Hepatocyte (in vitro differentiated cells): ENCODE data around the gene MIER1. TPM values are rescaled to one million over a fixed set of nuclear protein-coding genes. Genes with fewer than 3 reads are reported as not detected.

ENCODE experiments used
- DNase-seq: peaks from one replicate; pipeline ENCODE4 v3.0.0-alpha.2; 2016; ENCODE audit warnings: low spot score
- H2AFZ ChIP-seq: fragments of 200-600 bp; sonication (generic); 2 replicates; pipeline ENCODE4 v1.6.0; 2016; ENCODE audit warnings: antibody characterized with exemption, mild to moderate bottlenecking
- H3K27ac ChIP-seq: fragments of 200-600 bp; sonication (generic); 2 replicates; pipeline ENCODE4 v1.5.1; 2016; ENCODE audit warnings: mild to moderate bottlenecking
- H3K27me3 ChIP-seq: fragments of 200-600 bp; sonication (generic); 2 replicates; pipeline ENCODE4 v1.6.1; 2016
- H3K36me3 ChIP-seq: fragments of 200-600 bp; sonication (generic); replicated peaks from 2 replicates; pipeline ENCODE4 v1.5.1; 2016; ENCODE audit warnings: low read depth; ENCODE audit not compliant: insufficient read depth
- H3K4me1 ChIP-seq: fragments of 200-600 bp; sonication (generic); 2 replicates; pipeline ENCODE4 v1.5.1; 2016; ENCODE audit warnings: mild to moderate bottlenecking, moderate library complexity; ENCODE audit not compliant: insufficient read depth
- H3K4me2 ChIP-seq: fragments of 200-600 bp; sonication (generic); 2 replicates; pipeline ENCODE4 v1.6.0; 2016
- H3K4me3 ChIP-seq: fragments of 200-600 bp; sonication (generic); 2 replicates; pipeline ENCODE4 v1.5.1; 2016; ENCODE audit warnings: mild to moderate bottlenecking
- H3K79me2 ChIP-seq: fragments of 200-600 bp; sonication (generic); 2 replicates; pipeline ENCODE4 v1.6.0; 2017; ENCODE audit warnings: mild to moderate bottlenecking
- H3K9me2 ChIP-seq: fragments of 200-600 bp; sonication (generic); replicated peaks from 2 replicates; pipeline ENCODE4 v1.6.0; 2017; ENCODE audit warnings: mild to moderate bottlenecking; ENCODE audit not compliant: insufficient read depth
- H3K9me3 ChIP-seq: fragments of 200-600 bp; sonication (generic); 2 replicates; pipeline ENCODE4 v1.5.1; 2016; ENCODE audit warnings: low read depth, mild to moderate bottlenecking
- H4K20me1 ChIP-seq: fragments of 200-600 bp; sonication (generic); 2 replicates; pipeline ENCODE4 v1.6.0; 2016; ENCODE audit warnings: mild to moderate bottlenecking; ENCODE audit not compliant: insufficient read depth, poor library complexity, severe bottlenecking
- CTCF ChIP-seq: fragments of 200-600 bp; sonication (generic); IDR thresholded peaks from 2 replicates; pipeline ENCODE4 v1.5.1; 2016; ENCODE audit warnings: antibody characterized with exemption, mild to moderate bottlenecking; ENCODE audit not compliant: poor library complexity
- EZH2 ChIP-seq: fragments of 200-600 bp; sonication (generic); IDR thresholded peaks from 2 replicates; pipeline ENCODE4 v1.6.1; 2016; ENCODE audit warnings: antibody characterized with exemption, mild to moderate bottlenecking, borderline replicate concordance
- EZH2phosphoT487 ChIP-seq: fragments of 200-600 bp; sonication (generic); IDR thresholded peaks from one replicate; pipeline ENCODE4 v1.6.1; 2018; ENCODE audit warnings: antibody characterized with exemption, mild to moderate bottlenecking, low read depth, moderate library complexity; ENCODE audit not compliant: unreplicated experiment, severe bottlenecking
- WGBS: methylation state at CpG from one replicate; pipeline ENCODE4 v1.1.6; 2016; ENCODE audit warnings: low lambda C conversion rate; ENCODE audit errors: missing lambda C conversion rate; 5-methylcytosine and 5-hydroxymethylcytosine counted together
- polyA plus RNA-seq: library from polyadenylated mRNA; unstranded; fragments of >200 nt; fragmentation: Nextera tagmentation; extraction: Ambion mirVana; gene quantifications from 2 replicates; pipeline ENCODE4 v1.2.1, GENCODE V29; 2016
- total RNA-seq: library from RNA; depleted of rRNA; stranded (reverse); fragments of >200 nt; gene quantifications from 2 replicates; pipeline ENCODE4 v1.2.3, GENCODE V29; 2014

The MIER1 gene
- total and polyA plus RNA-seq, 2 experiments from 2014 or later = 19.3 to 42.2 TPM

GRCh38 chr1:67031121-67031858, 106.5 kb downstream of the MIER1 start:
- DNase-seq = no peak
- WGBS = 91% methylated on average over 5 of the region's 5 CpGs
- H3K4me2 ChIP-seq = no peak overlapping the region
- no peaks in the 10 kb centered on the region for H3K9me2 ChIP-seq
- H3K79me2 ChIP-seq = peaks cover 1% of the 10 kb centered on the region
- H3K9me3 ChIP-seq = no peaks in the 10 kb centered on the region
- no peak overlapping the region for H3K27ac ChIP-seq
- H3K27me3 ChIP-seq = no peaks in the 10 kb centered on the region
- TF ChIP-seq EZH2 = no peak
- no peak for TF ChIP-seq EZH2phosphoT487
- no peak for TF ChIP-seq CTCF
- no peaks in the 10 kb centered on the region for H3K4me1 ChIP-seq
- H2AFZ ChIP-seq = no peak overlapping the region
- H4K20me1 ChIP-seq = no peaks in the 10 kb centered on the region
- no peaks in the 10 kb centered on the region for H3K36me3 ChIP-seq
- no peak overlapping the region for H3K4me3 ChIP-seq

- Histone ChIP-seq H3K4me3 (no peak overlapping the region), H3K27ac (no peak overlapping the region), H3K27me3 (no peaks in the 10 kb centered on the region), H3K9me3 (no peaks in the 10 kb centered on the region), H3K9me2 (no peaks in the 10 kb centered on the region), H3K4me2 (no peak overlapping the region), H3K4me1 (no peaks in the 10 kb centered on the region), H3K36me3 (no peaks in the 10 kb centered on the region), H4K20me1 (no peaks in the 10 kb centered on the region), H3K79me2 (no peaks in the 10 kb centered on the region), H2AFZ (no peak overlapping the region)
- no peak for DNase-seq
- WGBS = 96% methylated on average over 4 of the region's 4 CpGs
- TF ChIP-seq CTCF (no peak), EZH2 (no peak), EZH2phosphoT487 (no peak)
Measured at GRCh38 chr1:67031859-67032247, 107.1 kb downstream of the MIER1 start.

Other genes starting within 250 kb of the MIER1 start
- gene DYNLT5, start 172.5 kb upstream of the MIER1 start, total RNA-seq = 0.10 TPM in 1 of 2 replicates, not detected in the other
- gene DYNLT5, start 172.5 kb upstream of the MIER1 start, polyA plus RNA-seq = 0.13 TPM in 1 of 2 replicates, not detected in the other
- gene INSL5, start 123.7 kb upstream of the MIER1 start, total RNA-seq = 1.5 and 1.8 TPM in 2 replicates
- gene INSL5, start 123.7 kb upstream of the MIER1 start, polyA plus RNA-seq = 3.1 TPM in 1 of 2 replicates, not detected in the other
- 5.9 and 7.6 TPM in 2 replicates for gene DNAI4, start 134 bp upstream of the MIER1 start, total RNA-seq
- 2.9 and 3.1 TPM in 2 replicates for gene DNAI4, start 134 bp upstream of the MIER1 start, polyA plus RNA-seq
- gene SLC35D1, start 129.2 kb downstream of the MIER1 start, total RNA-seq = 40.2 and 42.3 TPM in 2 replicates
- gene SLC35D1, start 129.2 kb downstream of the MIER1 start, polyA plus RNA-seq = 8.3 and 14.3 TPM in 2 replicates
- not detected in 2 replicates for gene C1orf141, start 210.0 kb downstream of the MIER1 start, total RNA-seq
- gene C1orf141, start 210.0 kb downstream of the MIER1 start, polyA plus RNA-seq = not detected in 2 replicates
- gene IL23R, start 241.5 kb downstream of the MIER1 start, total RNA-seq = 0.20 and 0.96 TPM in 2 replicates
- gene IL23R, start 241.5 kb downstream of the MIER1 start, polyA plus RNA-seq = 0.16 TPM in 1 of 2 replicates, not detected in the other